IPS-NIHi7 (cell line): ENCODE results near the gene GPR61.

Experiments
- DNase-seq: peaks from one replicate; pipeline ENCODE4 v3.0.0; 2012; ENCODE audit warnings: mixed read lengths; ENCODE audit errors: extremely low spot score

The GPR61 gene

GRCh38 chr1:109569323-109569722 lies 29.7 kb downstream of the GPR61 start:
- no peak for DNase-seq

- peak; percentile 15 for DNase-seq
Measured at GRCh38 chr1:109570414-109570813, 30.7 kb downstream of the GPR61 start.

GRCh38 chr1:109573785-109574184 lies 34.1 kb downstream of the GPR61 start:
- no peak for DNase-seq

- DNase-seq = no peak
Measured at GRCh38 chr1:109578947-109579443, 39.3 kb downstream of the GPR61 start.

GRCh38 chr1:109579491-109579890 lies 39.8 kb downstream of the GPR61 start:
- DNase-seq = no peak

GRCh38 chr1:109582021-109582420 lies 42.3 kb downstream of the GPR61 start:
- no peak for DNase-seq

- no peak for DNase-seq
Measured at GRCh38 chr1:109584766-109585165, 45.1 kb downstream of the GPR61 start.

- DNase-seq = no peak
Measured at GRCh38 chr1:109586055-109586454, 46.4 kb downstream of the GPR61 start.

GRCh38 chr1:109589177-109589576 lies 49.5 kb downstream of the GPR61 start:
- no peak for DNase-seq

- no peak for DNase-seq
Measured at GRCh38 chr1:109589679-109590078, 50.0 kb downstream of the GPR61 start.

- no peak for DNase-seq
Measured at GRCh38 chr1:109592916-109593315, 53.2 kb downstream of the GPR61 start.

GRCh38 chr1:109595531-109595930 lies 55.9 kb downstream of the GPR61 start:
- no peak for DNase-seq
